Type B pancreatic cell (in vitro differentiated cells): ENCODE results near the gene KRT23. TPM values are rescaled to one million over a fixed set of nuclear protein-coding genes. Genes with fewer than 3 reads are reported as not detected.
A peak's percentile ranks its signal among the peaks of the same experiment; 100 is the strongest.

Experiments used
- DNase-seq: peaks from one replicate; pipeline ENCODE4 v3.0.0; 2021; ENCODE audit warnings: mixed read lengths; ENCODE audit not compliant: unreplicated experiment; ENCODE audit errors: extremely low spot score
- H3K27ac Mint-ChIP-seq: 2 replicates; pipeline ENCODE4 v1.8.0; 2021; ENCODE audit warnings: mild to moderate bottlenecking, mixed read lengths
- H3K27me3 Mint-ChIP-seq: 2 replicates; pipeline ENCODE4 v1.8.0; 2021; ENCODE audit warnings: mixed read lengths
- H3K36me3 Mint-ChIP-seq: 2 replicates; pipeline ENCODE4 v1.8.0; 2021; ENCODE audit warnings: mixed read lengths
- H3K4me1 Mint-ChIP-seq: one replicate; pipeline ENCODE4 v1.8.0; 2021; ENCODE audit warnings: mixed read lengths; ENCODE audit not compliant: unreplicated experiment
- H3K4me3 Mint-ChIP-seq: 2 replicates; pipeline ENCODE4 v1.8.0; 2021; ENCODE audit warnings: mild to moderate bottlenecking, mixed read lengths
- H3K9me3 Mint-ChIP-seq: 2 replicates; pipeline ENCODE4 v1.8.0; 2021; ENCODE audit warnings: mixed read lengths
- total RNA-seq: library from RNA; stranded (reverse); gene quantifications from 2 replicates; pipeline ENCODE4 v1.2.1, GENCODE V29; 2021; ENCODE audit warnings: low replicate concordance
- TF ChIP-seq, protein P1 (sequence below): fragments of 200-600 bp; sonication (generic); conservative IDR thresholded peaks from 2 replicates; pipeline ENCODE4 v1.5.0; 2021; ENCODE audit warnings: antibody characterized with exemption, mild to moderate bottlenecking

The KRT23 gene
- total RNA-seq, 1 donor from 2014 or later = 49.7 TPM

- Mint-ChIP-seq H3K27ac (peak overlapping the region; percentile 90), H3K4me3 (no peak overlapping the region), H3K4me1 (peaks cover 8% of the 10 kb centered on the region), H3K27me3 (no peaks in the 10 kb centered on the region), H3K36me3 (no peaks in the 10 kb centered on the region), H3K9me3 (no peaks in the 10 kb centered on the region)
- no peak for DNase-seq
- TF ChIP-seq, protein P1, sequence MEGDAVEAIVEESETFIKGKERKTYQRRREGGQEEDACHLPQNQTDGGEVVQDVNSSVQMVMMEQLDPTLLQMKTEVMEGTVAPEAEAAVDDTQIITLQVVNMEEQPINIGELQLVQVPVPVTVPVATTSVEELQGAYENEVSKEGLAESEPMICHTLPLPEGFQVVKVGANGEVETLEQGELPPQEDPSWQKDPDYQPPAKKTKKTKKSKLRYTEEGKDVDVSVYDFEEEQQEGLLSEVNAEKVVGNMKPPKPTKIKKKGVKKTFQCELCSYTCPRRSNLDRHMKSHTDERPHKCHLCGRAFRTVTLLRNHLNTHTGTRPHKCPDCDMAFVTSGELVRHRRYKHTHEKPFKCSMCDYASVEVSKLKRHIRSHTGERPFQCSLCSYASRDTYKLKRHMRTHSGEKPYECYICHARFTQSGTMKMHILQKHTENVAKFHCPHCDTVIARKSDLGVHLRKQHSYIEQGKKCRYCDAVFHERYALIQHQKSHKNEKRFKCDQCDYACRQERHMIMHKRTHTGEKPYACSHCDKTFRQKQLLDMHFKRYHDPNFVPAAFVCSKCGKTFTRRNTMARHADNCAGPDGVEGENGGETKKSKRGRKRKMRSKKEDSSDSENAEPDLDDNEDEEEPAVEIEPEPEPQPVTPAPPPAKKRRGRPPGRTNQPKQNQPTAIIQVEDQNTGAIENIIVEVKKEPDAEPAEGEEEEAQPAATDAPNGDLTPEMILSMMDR = no peak
Observed at GRCh38 chr17:40915721-40916256, 21.7 kb downstream of the KRT23 start.

- Mint-ChIP-seq H3K9me3 (no peaks in the 10 kb centered on the region), H3K4me3 (no peak overlapping the region), H3K27ac (peak overlapping the region; percentile 90), H3K27me3 (no peaks in the 10 kb centered on the region), H3K4me1 (peaks cover 9% of the 10 kb centered on the region), H3K36me3 (no peaks in the 10 kb centered on the region)
- DNase-seq = no peak
- TF ChIP-seq, protein P1 = no peak
Observed at GRCh38 chr17:40915199-40915661, 22.2 kb downstream of the KRT23 start.

DNA sequence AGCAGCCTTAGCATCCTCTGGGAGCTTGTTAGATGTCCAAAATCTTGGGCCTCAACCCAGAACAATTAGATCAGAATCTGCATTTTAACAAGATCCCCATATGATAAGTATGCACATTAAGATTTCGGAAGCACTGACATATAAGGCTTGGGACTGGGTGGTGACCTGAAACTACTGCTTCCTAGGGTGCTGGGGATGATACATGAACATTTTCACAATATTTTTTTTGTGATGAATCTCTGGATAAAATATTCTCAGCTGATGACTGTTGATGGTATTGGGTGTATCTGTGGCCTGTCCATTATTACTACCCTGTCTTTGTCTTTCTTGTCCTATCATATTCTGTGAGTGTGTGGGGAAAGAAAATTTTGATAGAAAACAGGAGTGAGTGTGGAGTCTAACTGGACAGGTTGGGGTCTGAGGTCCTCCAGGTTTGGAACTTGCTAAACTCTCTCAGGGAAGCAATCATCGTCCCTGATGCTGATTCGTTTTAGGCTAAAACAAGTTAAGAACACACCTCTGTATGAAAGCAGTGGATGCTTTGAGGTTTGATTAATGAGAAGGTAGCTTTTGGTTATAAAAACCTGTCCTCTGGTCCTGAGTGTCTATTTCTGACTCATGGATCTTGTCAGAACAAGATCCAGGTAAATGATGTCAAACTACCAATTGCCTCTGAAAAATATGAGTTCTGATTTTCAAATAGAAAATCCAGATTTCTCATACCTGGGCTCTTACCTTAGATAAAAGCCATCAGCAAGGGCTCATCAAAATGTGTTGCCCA lies 23.2 kb downstream of the KRT23 start:
- Mint-ChIP-seq H3K4me3 (no peak overlapping the region), H3K27me3 (no peaks in the 10 kb centered on the region), H3K4me1 (peaks cover 16% of the 10 kb centered on the region), H3K27ac (peak overlapping the region; percentile 90), H3K36me3 (no peaks in the 10 kb centered on the region), H3K9me3 (no peaks in the 10 kb centered on the region)
- TF ChIP-seq, protein P1 = no peak
- DNase-seq = no peak

DNA sequence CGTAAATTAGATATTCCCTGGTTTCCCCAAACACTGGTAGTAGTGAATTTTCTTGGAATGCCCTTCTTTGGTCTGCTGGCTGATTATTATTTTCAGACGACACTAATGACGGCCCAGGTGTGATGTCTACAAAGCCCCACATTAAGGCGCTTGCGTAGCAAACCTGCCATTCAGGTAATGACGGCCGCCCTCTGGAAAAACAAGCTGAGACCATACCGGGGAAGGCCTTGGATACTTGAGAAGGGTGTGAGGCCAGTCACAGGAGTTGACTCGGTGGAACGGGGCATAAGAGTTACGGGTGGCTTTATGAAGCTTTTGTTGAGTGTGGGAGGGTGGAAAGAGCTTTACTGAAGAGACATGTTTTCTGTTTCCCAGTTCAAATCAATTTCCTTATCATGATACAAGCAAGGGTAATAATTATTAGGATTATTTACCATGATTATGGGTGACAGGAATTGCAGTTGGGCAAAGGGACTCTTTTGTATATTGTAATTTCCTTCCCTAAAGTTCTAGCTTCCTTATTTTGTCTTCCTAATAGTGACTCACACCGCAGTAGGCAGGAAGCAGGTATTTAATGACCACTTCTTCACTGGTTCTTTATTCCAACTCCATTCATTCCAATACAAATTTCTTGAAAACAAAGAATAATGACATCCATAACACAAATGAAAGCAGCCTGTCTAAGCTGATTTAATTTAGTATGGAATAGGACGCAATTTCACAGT lies 24.8 kb downstream of the KRT23 start:
- H3K4me3 Mint-ChIP-seq = peak overlapping the region; percentile 35
- no peaks in the 10 kb centered on the region for H3K9me3 Mint-ChIP-seq
- H3K27me3 Mint-ChIP-seq = no peaks in the 10 kb centered on the region
- H3K27ac Mint-ChIP-seq = peak overlapping the region; percentile 92
- no peaks in the 10 kb centered on the region for H3K36me3 Mint-ChIP-seq
- H3K4me1 Mint-ChIP-seq = peaks cover 22% of the 10 kb centered on the region
- DNase-seq = no peak
- TF ChIP-seq, protein P1 = no peak

- H3K4me1 Mint-ChIP-seq = peaks cover 22% of the 10 kb centered on the region
- TF ChIP-seq, protein P1 = no peak
- H3K4me3 Mint-ChIP-seq = peak overlapping the region; percentile 46
- no peak for DNase-seq
- H3K36me3 Mint-ChIP-seq = no peaks in the 10 kb centered on the region
- peak overlapping the region; percentile 94 for H3K27ac Mint-ChIP-seq
- H3K27me3 Mint-ChIP-seq = no peaks in the 10 kb centered on the region
- no peaks in the 10 kb centered on the region for H3K9me3 Mint-ChIP-seq
Observed at GRCh38 chr17:40910441-40910841, 27.0 kb downstream of the KRT23 start.
